H1 (cell line): Measurements from ENCODE around the gene PHF1. TPM values are rescaled to one million over a fixed set of nuclear protein-coding genes. Genes with fewer than 3 reads are reported as not detected.

Experiments
- CTCF ChIA-PET: fragments of 300-600 bp; sonication (Branson Sonifier 250); formaldehyde crosslinking; loops from one replicate; lab custom pipeline; 2021; ENCODE audit not compliant: partially characterized antibody; lab: Charles Lee
- POLR2A ChIA-PET: fragments of 300-600 bp; sonication (Branson Sonifier 250); formaldehyde crosslinking; loops from one replicate; lab custom pipeline; 2021; ENCODE audit warnings: inconsistent platforms; ENCODE audit not compliant: partially characterized antibody; lab: Charles Lee
- DNase-seq, 2 experiments: peaks; one replicate each; pipeline versions ENCODE4 v3.0.0 to v3.0.0-alpha.2; 2010 to 2022; ENCODE audit warnings: low spot score in 2 of 2, low read depth in 1 of 2, mixed read lengths in 1 of 2
- FAIRE-seq: peaks from 2 replicates; lab custom pipeline; 2011; peaks lifted over from hg19 to GRCh38; lab: Jason Lieb, UNC
- H2AFZ ChIP-seq: 2 replicates; pipeline ENCODE4 v1.8.1; 2012; ENCODE audit warnings: low read length, inconsistent platforms
- H2AK5ac ChIP-seq: 2 replicates; pipeline ENCODE4 v1.6.1; 2013; ENCODE audit warnings: low read depth, low read length
- H2BK120ac ChIP-seq: replicated peaks from 2 replicates; pipeline ENCODE3; 2013; ENCODE audit warnings: low read depth, low read length, inconsistent platforms
- H2BK12ac ChIP-seq: 2 replicates; pipeline ENCODE4 v1.6.1; 2013; ENCODE audit warnings: low read depth, low read length
- H2BK15ac ChIP-seq: 2 replicates; pipeline ENCODE4 v1.6.1; 2013; ENCODE audit warnings: low read length
- H2BK20ac ChIP-seq: 2 replicates; pipeline ENCODE4 v1.6.1; 2013; ENCODE audit warnings: low read length
- H2BK5ac ChIP-seq: 2 replicates; pipeline ENCODE4 v1.6.1; 2013; ENCODE audit warnings: low read depth, low read length
- H3K14ac ChIP-seq: 2 replicates; pipeline ENCODE4 v1.6.1; 2013; ENCODE audit warnings: inconsistent platforms; ENCODE audit not compliant: insufficient read length
- H3K18ac ChIP-seq: 2 replicates; pipeline ENCODE4 v1.6.1; 2013; ENCODE audit warnings: low read length; ENCODE audit errors: extremely low read depth
- H3K23ac ChIP-seq: 2 replicates; pipeline ENCODE4 v1.6.1; 2013; ENCODE audit warnings: inconsistent platforms; ENCODE audit not compliant: insufficient read length
- H3K23me2 ChIP-seq: 2 replicates; pipeline ENCODE4 v1.6.1; 2013; ENCODE audit warnings: low read depth, low read length
- H3K27ac ChIP-seq: 2 replicates; pipeline ENCODE4 v1.6.1; 2011; ENCODE audit warnings: low read depth, low read length, inconsistent platforms
- H3K27me3 ChIP-seq, 4 experiments: replicated peaks in 1 of 4; 1 replicate in 1 of 4; 2 replicates in 3 of 4; pipeline versions ENCODE4 v1.6.1 to v1.8.1; 2011 to 2013; ENCODE audit warnings: low read length in 3 of 4, mild to moderate bottlenecking in 3 of 4, inconsistent platforms in 2 of 4, mixed read lengths in 2 of 4, moderate library complexity in 1 of 4; ENCODE audit not compliant: control insufficient read depth in 3 of 4, insufficient read depth in 3 of 4; ENCODE audit errors: extremely low read depth in 1 of 4
- H3K36me3 ChIP-seq, 4 experiments: 2 replicates each; pipeline versions ENCODE4 v1.6.1 to v1.8.1; 2011 to 2013; ENCODE audit warnings: mild to moderate bottlenecking in 4 of 4, low read length in 3 of 4, moderate library complexity in 2 of 4, control low read depth in 1 of 4, inconsistent platforms in 1 of 4; ENCODE audit not compliant: insufficient read depth in 4 of 4, control insufficient read depth in 2 of 4
- H3K4ac ChIP-seq: replicated peaks from 2 replicates; pipeline ENCODE3; 2013; ENCODE audit warnings: low read length, low read depth, mixed read lengths, inconsistent platforms; ENCODE audit not compliant: insufficient read length
- H3K4me1 ChIP-seq, 4 experiments: replicated peaks in 1 of 4; 1 replicate in 1 of 4; 2 replicates in 3 of 4; pipeline versions ENCODE4 v1.6.1 to v1.8.1; 2011 to 2013; ENCODE audit warnings: low read length in 3 of 4, inconsistent platforms in 2 of 4, mixed read lengths in 1 of 4; ENCODE audit not compliant: insufficient read depth in 4 of 4, control insufficient read depth in 3 of 4
- H3K4me2 ChIP-seq, 2 experiments: 2 replicates each; pipeline versions ENCODE4 v1.6.1 to v1.8.1; 2011 to 2013; ENCODE audit warnings: low read depth in 2 of 2, low read length in 2 of 2, control low read depth in 1 of 2, inconsistent platforms in 1 of 2, mild to moderate bottlenecking in 1 of 2; ENCODE audit not compliant: insufficient read depth in 1 of 2
- H3K4me3 ChIP-seq, 4 experiments: fragments of 200-600, 300-600 bp in 1 of 4; sonication (generic), shearing (Covaris generic), sonication (Bioruptor Twin) in 1 of 4; 2 replicates each; pipeline versions ENCODE4 v1.5.1 to v1.8.1; 2011 to 2016; ENCODE audit warnings: low read length in 4 of 4, low read depth in 3 of 4, control low read depth in 2 of 4, inconsistent platforms in 2 of 4, mild to moderate bottlenecking in 2 of 4, mixed read lengths in 1 of 4, moderate library complexity in 1 of 4; ENCODE audit not compliant: insufficient read depth in 2 of 4; ENCODE audit errors: extremely low read depth in 1 of 4
- H3K56ac ChIP-seq: replicated peaks from 2 replicates; pipeline ENCODE3; 2013; ENCODE audit warnings: low read depth, mild to moderate bottlenecking, mixed read lengths, low read length, inconsistent platforms; ENCODE audit not compliant: insufficient read length
- H3K79me1 ChIP-seq: 2 replicates; pipeline ENCODE4 v1.6.1; 2013; ENCODE audit warnings: low read depth, low read length, control low read depth
- H3K79me2 ChIP-seq, 2 experiments: 2 replicates each; pipeline versions ENCODE4 v1.6.1 to v1.8.1; 2012 to 2013; ENCODE audit warnings: low read length in 2 of 2, mild to moderate bottlenecking in 2 of 2, inconsistent platforms in 1 of 2; ENCODE audit not compliant: insufficient read depth in 2 of 2, control insufficient read depth in 1 of 2
- H3K9ac ChIP-seq, 4 experiments: replicated peaks in 1 of 4; 1 replicate in 1 of 4; 2 replicates in 3 of 4; pipeline versions ENCODE4 v1.6.1 to v1.8.1; 2011 to 2013; ENCODE audit warnings: low read depth in 3 of 4, low read length in 3 of 4, control low read depth in 2 of 4, mild to moderate bottlenecking in 2 of 4, moderate library complexity in 2 of 4, inconsistent platforms in 1 of 4; ENCODE audit errors: extremely low read depth in 1 of 4
- H3K9me3 ChIP-seq, 2 experiments: 2 replicates each; pipeline versions ENCODE4 v1.6.1 to v1.8.1; 2012 to 2013; ENCODE audit warnings: mild to moderate bottlenecking in 2 of 2, moderate library complexity in 2 of 2, control low read depth in 1 of 2, inconsistent platforms in 1 of 2, low read depth in 1 of 2, low read length in 1 of 2, mixed read lengths in 1 of 2; ENCODE audit not compliant: insufficient read depth in 2 of 2
- H4K20me1 ChIP-seq, 2 experiments: replicated peaks in 1 of 2; 2 replicates each; pipeline versions ENCODE3 to v1.8.1; 2011 to 2013; ENCODE audit warnings: inconsistent platforms in 2 of 2, low read length in 2 of 2, mild to moderate bottlenecking in 1 of 2; ENCODE audit not compliant: insufficient read depth in 2 of 2, control insufficient read depth in 1 of 2
- H4K5ac ChIP-seq: 2 replicates; pipeline ENCODE4 v1.6.1; 2013; ENCODE audit warnings: low read length, low read depth, mixed read lengths, inconsistent platforms; ENCODE audit not compliant: insufficient read length
- H4K8ac ChIP-seq: 2 replicates; pipeline ENCODE4 v1.8.0; 2013; ENCODE audit warnings: mild to moderate bottlenecking, moderate library complexity, low read length, inconsistent platforms; ENCODE audit not compliant: insufficient read depth; ENCODE audit errors: extremely low read depth
- H4K91ac ChIP-seq: replicated peaks from 2 replicates; pipeline ENCODE3; 2013; ENCODE audit warnings: low read length, mixed read lengths, inconsistent platforms; ENCODE audit not compliant: insufficient read length
- BRCA1 ChIP-seq: IDR thresholded peaks from 2 replicates; pipeline ENCODE4 v1.6.1; 2012; ENCODE audit warnings: low read depth, low read length, improper control_type of control experiment
- CHD1 ChIP-seq: IDR thresholded peaks from 2 replicates; pipeline ENCODE4 v1.6.1; 2012; ENCODE audit warnings: low read depth, low read length, improper control_type of control experiment
- CREB1 ChIP-seq: IDR thresholded peaks from 2 replicates; pipeline ENCODE4 v1.6.1; 2012; ENCODE audit warnings: inconsistent platforms
- GABPA ChIP-seq: IDR thresholded peaks from 2 replicates; pipeline ENCODE4 v1.6.1; 2011; ENCODE audit warnings: mild to moderate bottlenecking, low read length, moderate library complexity, borderline replicate concordance; ENCODE audit not compliant: insufficient read depth
- GTF2F1 ChIP-seq: IDR thresholded peaks from 2 replicates; pipeline ENCODE4 v1.6.1; 2012; ENCODE audit warnings: low read depth, low read length, improper control_type of control experiment, borderline replicate concordance
- HDAC2 ChIP-seq, 2 experiments: fragments of 300-600 bp in 1 of 2; sonication (generic) in 1 of 2; IDR thresholded peaks; 2 replicates each; pipeline ENCODE4 v1.6.1; 2011 to 2012; ENCODE audit warnings: low read depth in 2 of 2, low read length in 2 of 2, mild to moderate bottlenecking in 2 of 2, moderate library complexity in 2 of 2, borderline replicate concordance in 1 of 2, inconsistent platforms in 1 of 2
- NRF1 ChIP-seq: IDR thresholded peaks from 2 replicates; pipeline ENCODE4 v1.6.1; 2011; ENCODE audit warnings: mild to moderate bottlenecking, low read depth, low read length, improper control_type of control experiment
- TAF7 ChIP-seq: optimal IDR thresholded peaks from 2 replicates; pipeline ENCODE3; 2011; ENCODE audit warnings: low read depth, mild to moderate bottlenecking, inconsistent platforms, low read length, moderate library complexity, borderline replicate concordance
- USF2 ChIP-seq: IDR thresholded peaks from 2 replicates; pipeline ENCODE4 v1.6.1; 2011; ENCODE audit warnings: low read length, improper control_type of control experiment
- WGBS, 2 experiments: shearing (Covaris generic) in 1 of 2; methylation state at CpG; one replicate each; pipeline versions ENCODE4 v1.1.6 to v1.1.7; 2013 to 2015; ENCODE audit warnings: low lambda C conversion rate in 2 of 2, mixed read lengths in 2 of 2, inconsistent platforms in 1 of 2, low coverage in 1 of 2, missing lambda C conversion rate in 1 of 2; ENCODE audit not compliant: insufficient replicate concordance in 2 of 2, insufficient coverage in 1 of 2, insufficient read length in 1 of 2; ENCODE audit errors: extremely low coverage in 1 of 2, missing lambda C conversion rate in 1 of 2; 5-methylcytosine and 5-hydroxymethylcytosine counted together
- polyA plus RNA-seq, 7 experiments: library from polyadenylated mRNA; depleted of rRNA in 3 of 7; stranded (reverse) in 5 of 7; unstranded in 2 of 7; fragments of >200 nt in 5 of 7; fragments of 200-250 nt in 2 of 7; gene quantifications; 1 replicate in 5 of 7; 2 replicates in 1 of 7; 4 replicates in 1 of 7; pipeline versions ENCODE4 v1.2.1 to v1.2.3, GENCODE V29; 2011 to 2013; ENCODE audit warnings: missing spikeins in 2 of 7, mixed read lengths in 2 of 7
- total RNA-seq: library from RNA; stranded (reverse); fragmentation: NEBNext Ultra II Directional; extraction: Animal tissue kit (Norgen Biotek cat#: 25700); gene quantifications from 2 replicates; pipeline ENCODE4 v1.2.1, GENCODE V29; 2021

PHF1 gene
- total and polyA plus RNA-seq, 2 of the 8 experiments (the other 6 are each of a cell fraction or from before 2014, with no cell fraction given) = 47.3 to 78.6 TPM

GRCh38 chr6:33454009-33454946 is 43.5 kb downstream of the PHF1 start, which contains the start of gene ZBTB9:
Gene ZBTB9, plus strand, starts transcription at chr6:33454576. Its CDS starts 525 bp downstream, at chr6:33455101.
- Histone ChIP-seq H2BK12ac (no peak within 1 kb of the TSS), H3K27me3 (no peaks in the 10 kb centered on the region), H3K79me1 (peaks cover 5% of the 10 kb centered on the region; the same call in 1 of the 2 replicates), H4K8ac (peak within 1 kb of the TSS; percentile 76), H4K20me1 (peaks cover 0 to 2% of the 10 kb centered on the region in 2 experiments), H2BK5ac (peak within 1 kb of the TSS; percentile 75), H3K79me2 (peaks cover 0 to 13% of the 10 kb centered on the region in 2 experiments; a peak in 2 of 4 replicates), H4K5ac (peak within 1 kb of the TSS; percentile 32), H3K27ac (peak within 1 kb of the TSS; percentile 32; the same call in 1 of the 2 replicates), H2BK120ac (no peak within 1 kb of the TSS), H2AFZ (peak within 1 kb of the TSS; percentile 28; the same call in 1 of the 2 replicates), H3K36me3 (peaks cover 14 to 40% (median 22%) of the 10 kb centered on the region in 4 experiments), H3K4me2 (peak within 1 kb of the TSS; percentile 69 to 81), H2BK20ac (no peak within 1 kb of the TSS), H3K23me2 (peaks cover 9% of the 10 kb centered on the region), H3K9me3 (no peaks in the 10 kb centered on the region), H3K4ac (no peak within 1 kb of the TSS), H2BK15ac (no peak within 1 kb of the TSS), H3K9ac (peak within 1 kb of the TSS; percentile 15 to 75 (median 69)), H3K4me1 (peaks cover 0 to 5% (median 4%) of the 10 kb centered on the region in 4 experiments; a peak in 6 of 7 replicates), H3K23ac (no peak within 1 kb of the TSS), H2AK5ac (no peak within 1 kb of the TSS), H3K4me3 (peak within 1 kb of the TSS; percentile 52 to 93 (median 88)), H4K91ac (peak within 1 kb of the TSS; percentile 35), H3K18ac (peak within 1 kb of the TSS; percentile 83), H3K14ac (no peak within 1 kb of the TSS), H3K56ac (peak within 1 kb of the TSS; percentile 62)
- DNase-seq (peak; percentile 86 to 94), FAIRE-seq (no peak)
- POLR2A ChIA-PET = interaction anchor here (0.9 to 17.2 kb wide), 23 partner anchors 8 to 238 kb away, joined by 3 to 381 read pairs (median 5); partner anchors contain the start of genes B3GALT4, BAK1, CUTA and KIFC1
- 2% methylated on average over 61 of the region's 65 CpGs; no CpG with 5 or more reads in 1 of the 2 experiments for WGBS, 2 experiments
- CTCF ChIA-PET = interaction anchor here (0.9 to 1.4 kb wide), 4 partner anchors 22 to 65 kb away, joined by 3 read pairs; no protein-coding TSS in a partner anchor
- no peak for TF ChIP-seq CHD1
- TF ChIP-seq CREB1 = peak; percentile 63
- no peak for TF ChIP-seq GTF2F1
- no peak for TF ChIP-seq NRF1
- TF ChIP-seq BRCA1 = no peak
- TF ChIP-seq USF2 = peak; percentile 18; the same call in 1 of the 2 replicates
- TF ChIP-seq GABPA = peak; percentile 52; the same call in 1 of the 2 replicates
- peak; percentile 21 to 61; a peak in 1 of 4 replicates for TF ChIP-seq HDAC2 (IDR thresholded peaks at IDR 0.05; ENCODE audit: borderline replicate concordance in 1 of 2, low read depth in 2 of 2, low read length in 2 of 2)
- TF ChIP-seq TAF7 = peak; percentile 38
